AG08395 (cell line): Measurements from ENCODE around the gene CDH13.
A peak's percentile ranks its signal among the peaks of the same experiment; 100 is the strongest.

Experiments
- DNase-seq: peaks from one replicate; pipeline ENCODE4 v3.0.0; 2012; ENCODE audit warnings: mixed read lengths, low spot score

CDH13 gene

GRCh38 chr16:83623091-83623730, 996.4 kb downstream of the CDH13 start:
- no peak for DNase-seq

GRCh38 chr16:83623892-83624291, 997.1 kb downstream of the CDH13 start:
- DNase-seq: no peak

GRCh38 chr16:83624429-83625120, 997.8 kb downstream of the CDH13 start:
- DNase-seq: no peak

- DNase-seq: no peak
These were observed 999.4 kb downstream of the CDH13 start for GRCh38 chr16:83626204-83626603.

- DNase-seq: no peak
These were observed 999.9 kb downstream of the CDH13 start for GRCh38 chr16:83626676-83627075.

- no peak for DNase-seq
These were observed 1001.2 kb downstream of the CDH13 start for GRCh38 chr16:83627996-83628395.

- no peak for DNase-seq
These were observed 1002.7 kb downstream of the CDH13 start for GRCh38 chr16:83629426-83629825.

GRCh38 chr16:83629836-83630235, 1003.1 kb downstream of the CDH13 start:
- no peak for DNase-seq

GRCh38 chr16:83630979-83631378, 1004.2 kb downstream of the CDH13 start:
- no peak for DNase-seq

GRCh38 chr16:83633286-83633685, 1006.5 kb downstream of the CDH13 start:
- DNase-seq: no peak

GRCh38 chr16:83648347-83648746, 1021.6 kb downstream of the CDH13 start:
- DNase-seq: no peak

GRCh38 chr16:83651871-83652270, 1025.1 kb downstream of the CDH13 start:
- no peak for DNase-seq

GRCh38 chr16:83652943-83653342, 1026.2 kb downstream of the CDH13 start:
- no peak for DNase-seq

- DNase-seq: peak; percentile 33
These were observed 1027.0 kb downstream of the CDH13 start for GRCh38 chr16:83653785-83654184.

GRCh38 chr16:83660282-83660681, 1033.5 kb downstream of the CDH13 start:
- DNase-seq: no peak

- no peak for DNase-seq
These were observed 1034.9 kb downstream of the CDH13 start for GRCh38 chr16:83661656-83662055.

- DNase-seq: no peak
These were observed 1039.7 kb downstream of the CDH13 start for GRCh38 chr16:83666449-83666848.

- DNase-seq: no peak
These were observed 1042.7 kb downstream of the CDH13 start for GRCh38 chr16:83669456-83669855.

- no peak for DNase-seq
These were observed 1048.3 kb downstream of the CDH13 start for GRCh38 chr16:83674931-83675535.

GRCh38 chr16:83676086-83676485, 1049.3 kb downstream of the CDH13 start:
- no peak for DNase-seq

GRCh38 chr16:83680980-83681379, 1054.2 kb downstream of the CDH13 start:
- no peak for DNase-seq

GRCh38 chr16:83681381-83681956, 1054.7 kb downstream of the CDH13 start:
- no peak for DNase-seq
